ENCODE data around the gene CDK17. TPM values are rescaled to one million over a fixed set of nuclear protein-coding genes. Genes with fewer than 3 reads are reported as not detected.
"Not testable (repeated sequence)": the region's sequence is repeated elsewhere in the genome, so short reads cannot be mapped to it uniquely, and the experiment has no call there.

The CDK17 gene
- total RNA-seq, 4 donors from 2014 or later = 65.1 to 89.4 (median 71.2) TPM

DNA sequence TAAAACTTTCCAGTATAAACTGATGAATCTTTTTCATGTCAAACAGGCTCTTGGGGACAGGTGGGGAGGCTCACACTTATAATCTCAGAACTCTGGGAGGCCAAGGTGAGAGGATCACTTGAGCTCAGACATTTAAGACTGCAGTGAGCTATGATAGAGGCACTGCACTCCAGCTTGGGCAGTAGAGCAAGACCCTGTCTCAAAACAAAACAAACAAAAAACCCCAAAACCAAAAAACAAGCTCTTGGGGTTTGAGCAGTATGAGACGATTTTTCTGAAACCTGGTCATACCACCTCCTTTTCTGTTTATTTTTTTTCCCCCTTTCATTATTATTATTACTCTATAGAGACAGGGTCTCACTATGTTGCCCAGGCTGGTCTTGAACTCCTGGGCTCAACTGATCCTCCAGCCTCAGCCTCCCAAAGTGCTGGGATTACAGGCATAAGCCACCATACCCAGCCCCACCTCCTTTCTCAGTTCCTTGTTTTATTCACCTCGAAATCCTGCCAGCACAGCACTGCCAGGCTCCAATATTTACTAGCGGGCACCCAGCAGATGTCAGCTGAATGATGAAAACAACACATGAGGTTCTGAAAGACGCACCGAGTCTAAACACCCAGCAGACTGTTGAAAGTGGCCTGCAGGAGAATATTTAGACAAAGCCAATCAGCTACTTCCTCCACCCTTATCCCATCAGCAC, 19.5 kb upstream of the CDK17 start:
- H3K27ac ChIP-seq = no peak overlapping the region
- no peaks in the 10 kb centered on the region for H3K4me1 ChIP-seq
- H3K4me3 ChIP-seq = no peak overlapping the region
- H3K36me3 ChIP-seq = no peaks in the 10 kb centered on the region
- H3K27me3 ChIP-seq = no peaks in the 10 kb centered on the region
- DNase-seq (ENCODE audit: low spot score in 2 of 2) = no peak
- H3K9me3 ChIP-seq = no peaks in the 10 kb centered on the region
- TF ChIP-seq CTCF (IDR thresholded peaks at IDR 0.05) = no peak
- no peak for TF ChIP-seq POLR2A (IDR thresholded peaks at IDR 0.05)
- no peak for TF ChIP-seq EP300 (IDR thresholded peaks at IDR 0.05)
- WGBS, 2 donors = 75 to 90% methylated on average over 5 of the region's 5 CpGs

DNA sequence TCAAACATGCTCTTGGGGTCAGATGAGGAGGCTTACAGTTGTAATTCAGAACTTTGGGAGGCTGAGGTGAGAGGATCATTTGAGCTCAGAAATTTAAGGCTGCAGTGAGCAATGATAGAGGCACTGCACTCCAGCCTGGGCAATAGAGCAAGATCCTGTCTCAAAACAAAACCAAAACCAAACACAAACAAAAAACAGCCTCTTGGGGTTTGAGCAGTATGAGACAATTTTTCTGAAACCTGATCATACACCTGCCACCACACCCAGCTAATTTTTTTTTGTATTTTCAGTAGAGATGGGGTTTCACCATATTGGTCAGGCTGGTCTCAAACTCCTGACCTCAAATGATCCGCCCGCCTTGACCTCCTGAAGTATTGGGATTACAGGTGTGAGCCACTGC, 17.4 kb upstream of the CDK17 start:
- not testable (repeated sequence) for H3K36me3 ChIP-seq; H3K4me3 ChIP-seq; DNase-seq (ENCODE audit: low spot score in 2 of 2); H3K9me3 ChIP-seq; H3K27ac ChIP-seq; H3K4me1 ChIP-seq; H3K27me3 ChIP-seq
- 94% methylated on average over 2 of the region's 2 CpGs for WGBS, 2 donors

DNA sequence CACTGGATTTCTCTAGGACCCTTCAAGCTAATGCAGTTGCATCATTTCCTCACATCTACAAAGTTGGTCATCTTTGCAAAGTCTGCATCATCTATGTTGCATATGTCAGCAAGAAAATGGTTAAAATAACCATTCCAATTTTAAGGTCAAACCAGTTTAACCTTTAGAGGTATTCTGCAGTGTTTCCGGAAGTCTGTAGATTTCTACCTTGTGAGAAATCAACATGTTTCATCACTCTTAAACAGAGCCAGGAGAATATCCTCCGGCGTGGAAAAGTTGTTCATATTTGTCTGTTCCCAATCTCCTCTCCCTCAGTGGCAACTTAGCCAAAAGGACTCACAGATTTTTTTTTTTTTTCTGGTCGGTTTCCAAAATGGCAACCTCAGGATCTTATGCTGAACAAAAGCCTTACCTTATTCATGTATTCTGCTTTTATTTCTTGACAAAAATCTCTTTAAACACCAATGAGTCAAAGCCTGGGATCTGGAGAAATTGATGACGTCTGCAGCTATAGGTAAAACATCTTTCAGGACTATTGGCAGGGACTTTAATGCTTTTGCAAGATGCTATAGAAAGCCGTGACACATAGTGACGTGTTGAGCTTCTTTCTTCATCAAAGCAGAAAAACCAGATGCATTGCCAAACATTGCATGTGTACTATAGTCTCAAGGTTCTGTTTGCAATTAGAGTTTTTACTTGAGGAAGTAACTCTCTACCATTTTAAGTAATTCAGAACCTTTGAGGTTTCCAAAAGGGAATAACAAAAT, 16.0 kb upstream of the CDK17 start:
- Histone ChIP-seq H3K36me3 (no peaks in the 10 kb centered on the region), H3K4me1 (no peaks in the 10 kb centered on the region), H3K9me3 (no peaks in the 10 kb centered on the region), H3K27me3 (no peaks in the 10 kb centered on the region), H3K27ac (no peak overlapping the region), H3K4me3 (no peak overlapping the region)
- TF ChIP-seq POLR2A (IDR thresholded peaks at IDR 0.05) (no peak), EP300 (IDR thresholded peaks at IDR 0.05) (no peak), CTCF (IDR thresholded peaks at IDR 0.05) (no peak)
- WGBS, 2 donors = 66 to 71% methylated on average over 7 of the region's 7 CpGs
- DNase-seq (ENCODE audit: low spot score in 2 of 2) = no peak

- Histone ChIP-seq H3K4me3 (no peak overlapping the region), H3K4me1 (no peaks in the 10 kb centered on the region), H3K36me3 (no peaks in the 10 kb centered on the region), H3K27ac (no peak overlapping the region), H3K27me3 (no peaks in the 10 kb centered on the region), H3K9me3 (no peaks in the 10 kb centered on the region)
- TF ChIP-seq CTCF (IDR thresholded peaks at IDR 0.05) = no peak
- DNase-seq (ENCODE audit: low spot score in 2 of 2) = no peak
- 91% methylated on average over 1 of the region's 1 CpG for WGBS, 2 donors
Observed at GRCh38 chr12:96414637-96415036, 14.4 kb upstream of the CDK17 start.

- DNase-seq (ENCODE audit: low spot score in 2 of 2) = no peak
- TF ChIP-seq CTCF (IDR thresholded peaks at IDR 0.05) = no peak
- TF ChIP-seq EP300 (IDR thresholded peaks at IDR 0.05) = no peak
- TF ChIP-seq POLR2A (IDR thresholded peaks at IDR 0.05) = no peak
- no peak overlapping the region for H3K4me3 ChIP-seq
- no peaks in the 10 kb centered on the region for H3K36me3 ChIP-seq
- H3K27me3 ChIP-seq = no peaks in the 10 kb centered on the region
- H3K4me1 ChIP-seq = no peaks in the 10 kb centered on the region
- H3K27ac ChIP-seq = no peak overlapping the region
- H3K9me3 ChIP-seq = no peaks in the 10 kb centered on the region
Observed at GRCh38 chr12:96412431-96412830, 12.2 kb upstream of the CDK17 start.

Data from tibial nerve (tissue), 4 donors.